Measurements from ENCODE around the gene PVALB.

PVALB gene

GRCh38 chr22:36772451-36772850 lies 44.4 kb downstream of the PVALB start:
- no peak for DNase-seq (ENCODE audit: low read depth)
- H3K4me3 ChIP-seq (ENCODE audit: control insufficient read depth, low read depth, low read length), result no peak overlapping the region
- TF ChIP-seq CTCF (conservative IDR thresholded peaks at IDR 0.05; ENCODE audit: control insufficient read depth, insufficient read depth, low read depth, low read length), result no peak

- no peak for DNase-seq (ENCODE audit: low read depth)
- no peak overlapping the region for H3K4me3 ChIP-seq (ENCODE audit: control insufficient read depth, low read depth, low read length)
- no peak for TF ChIP-seq CTCF (conservative IDR thresholded peaks at IDR 0.05; ENCODE audit: control insufficient read depth, insufficient read depth, low read depth, low read length)
Observed at GRCh38 chr22:36771356-36772063, 45.3 kb downstream of the PVALB start.

- no peak for TF ChIP-seq CTCF (conservative IDR thresholded peaks at IDR 0.05; ENCODE audit: control insufficient read depth, insufficient read depth, low read depth, low read length)
- H3K4me3 ChIP-seq (ENCODE audit: control insufficient read depth, low read depth, low read length), result no peak overlapping the region
Observed at GRCh38 chr22:36770513-36771231, 46.2 kb downstream of the PVALB start.

GRCh38 chr22:36769541-36770512 lies 47.0 kb downstream of the PVALB start:
- no peak for DNase-seq (ENCODE audit: low read depth)
- TF ChIP-seq CTCF (conservative IDR thresholded peaks at IDR 0.05; ENCODE audit: control insufficient read depth, insufficient read depth, low read depth, low read length), result no peak
- H3K4me3 ChIP-seq (ENCODE audit: control insufficient read depth, low read depth, low read length), result no peak overlapping the region

More at GRCh38 chr22:36770513-36771231, 46.2 kb downstream of the PVALB start:
- no peak for DNase-seq (ENCODE audit: low read depth)

- no peak for TF ChIP-seq CTCF (conservative IDR thresholded peaks at IDR 0.05; ENCODE audit: control insufficient read depth, insufficient read depth, low read depth, low read length)
- no peak for DNase-seq (ENCODE audit: low read depth)
Observed at GRCh38 chr22:36768616-36769015, 48.2 kb downstream of the PVALB start.

GRCh38 chr22:36768141-36768540 lies 48.7 kb downstream of the PVALB start:
- no peak for TF ChIP-seq CTCF (conservative IDR thresholded peaks at IDR 0.05; ENCODE audit: control insufficient read depth, insufficient read depth, low read depth, low read length)
- no peak overlapping the region for H3K4me3 ChIP-seq (ENCODE audit: control insufficient read depth, low read depth, low read length)
- DNase-seq (ENCODE audit: low read depth), result no peak

More at GRCh38 chr22:36768616-36769015, 48.2 kb downstream of the PVALB start:
- H3K4me3 ChIP-seq (ENCODE audit: control insufficient read depth, low read depth, low read length), result no peak overlapping the region
